ENCODE results near the gene IL1RL1. TPM values are rescaled to one million over a fixed set of nuclear protein-coding genes. Genes with fewer than 3 reads are reported as not detected.
"Not testable (repeated sequence)": the region's sequence is repeated elsewhere in the genome, so short reads cannot be mapped to it uniquely, and the experiment has no call there.

Gene IL1RL1
- polyA plus RNA-seq, 1 of the 3 experiments (the other 2 are of a cell fraction) = not detected

DNA sequence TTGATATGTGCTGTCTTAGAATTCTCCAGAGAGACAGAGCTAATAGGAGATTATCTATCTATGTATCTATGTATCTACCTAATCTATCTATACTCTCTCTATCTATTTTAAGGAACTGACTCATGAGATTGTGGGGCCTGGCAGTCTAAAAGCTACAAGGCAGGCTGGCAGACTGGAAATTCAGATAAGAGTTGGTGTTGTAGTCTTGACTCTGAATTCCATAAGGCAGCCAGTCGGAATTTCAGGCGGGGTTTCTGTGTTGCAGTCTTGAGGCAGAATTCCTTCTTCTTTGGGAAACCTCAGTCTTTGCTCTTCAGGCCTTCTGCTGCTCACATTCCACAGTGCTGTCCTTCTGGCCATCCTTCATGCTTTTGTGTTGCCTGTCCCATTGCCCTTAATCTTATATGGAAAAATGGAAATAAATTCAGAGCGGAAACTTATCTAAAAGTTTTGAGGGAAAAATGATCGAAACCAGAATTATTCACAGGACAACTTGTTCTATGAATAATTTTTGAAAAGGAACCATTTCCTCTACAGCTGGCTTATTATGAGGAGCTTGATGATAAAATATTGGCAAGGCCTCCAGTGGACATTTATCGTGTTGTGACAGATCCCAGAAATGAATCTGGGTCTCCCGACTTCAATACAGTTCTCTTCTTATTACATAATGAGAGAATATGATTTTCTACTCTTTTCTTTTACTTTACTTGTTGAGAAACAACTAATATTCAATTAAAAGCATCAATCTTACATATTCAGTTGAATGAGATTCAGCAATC, 10.8 kb downstream of the IL1RL1 start:
- no peak for DNase-seq

GRCh38 chr2:102324914-102325313, 13.6 kb downstream of the IL1RL1 start:
- H3K27ac ChIP-seq (ENCODE audit: low read depth in 2 of 2, low read length in 1 of 2); DNase-seq; POLR2A ChIA-PET; H3K4me1 ChIP-seq (ENCODE audit: control insufficient read depth in 1 of 2, insufficient read depth in 2 of 2, low read depth in 1 of 2, low read length in 1 of 2); H3K79me2 ChIP-seq (ENCODE audit: insufficient read depth); H3K9ac ChIP-seq; H3K9me2 ChIP-seq; H3F3A ChIP-seq (replicated peaks; ENCODE audit: insufficient read depth); CTCF ChIA-PET; H2AFZ ChIP-seq (ENCODE audit: low read depth); H3K27me3 ChIP-seq (ENCODE audit: insufficient read depth); H3K9me3 ChIP-seq; H3K4me3 ChIP-seq (ENCODE audit: low read depth in 2 of 2, low read length in 1 of 2); H3K4me2 ChIP-seq; H3K36me3 ChIP-seq (replicated peaks in 1 of 2; ENCODE audit: control insufficient read depth in 1 of 2, insufficient read depth in 2 of 2, low read length in 1 of 2); H4K20me1 ChIP-seq (ENCODE audit: insufficient read depth): not testable (repeated sequence)
- no CpG with 5 or more reads among the region's 5 CpGs for WGBS (ENCODE audit: low lambda C conversion rate)

More for the DNA sequence above, 10.8 kb downstream of the IL1RL1 start:
- no peaks in the 10 kb centered on the region for H3F3A ChIP-seq (replicated peaks; ENCODE audit: insufficient read depth)
- H2AFZ ChIP-seq (ENCODE audit: low read depth) = no peak overlapping the region
- H3K9me2 ChIP-seq = no peaks in the 10 kb centered on the region
- 17% methylated on average over 6 of the region's 6 CpGs for WGBS (ENCODE audit: low lambda C conversion rate)
- H3K9ac ChIP-seq = no peak overlapping the region
- no peak overlapping the region for H3K4me3 ChIP-seq (ENCODE audit: low read depth in 2 of 2, low read length in 1 of 2)
- TF ChIP-seq RFX5 (IDR thresholded peaks at IDR 0.05; ENCODE audit: low read length) = no peak
- TF ChIP-seq FOSL2 (IDR thresholded peaks at IDR 0.05; ENCODE audit: borderline replicate concordance, low read depth) = no peak
- no peak for TF ChIP-seq SMC3 (IDR thresholded peaks at IDR 0.05; ENCODE audit: low read depth, low read length)
- TF ChIP-seq USF1 (IDR thresholded peaks at IDR 0.05; ENCODE audit: borderline replicate concordance, low read depth) = no peak
- no peak for TF ChIP-seq RXRA (IDR thresholded peaks at IDR 0.05; ENCODE audit: borderline replicate concordance, low read depth)
- TF ChIP-seq GATA2 (CRISPR knock-in tag; IDR thresholded peaks at IDR 0.05) = no peak
- TF ChIP-seq, protein P1, sequence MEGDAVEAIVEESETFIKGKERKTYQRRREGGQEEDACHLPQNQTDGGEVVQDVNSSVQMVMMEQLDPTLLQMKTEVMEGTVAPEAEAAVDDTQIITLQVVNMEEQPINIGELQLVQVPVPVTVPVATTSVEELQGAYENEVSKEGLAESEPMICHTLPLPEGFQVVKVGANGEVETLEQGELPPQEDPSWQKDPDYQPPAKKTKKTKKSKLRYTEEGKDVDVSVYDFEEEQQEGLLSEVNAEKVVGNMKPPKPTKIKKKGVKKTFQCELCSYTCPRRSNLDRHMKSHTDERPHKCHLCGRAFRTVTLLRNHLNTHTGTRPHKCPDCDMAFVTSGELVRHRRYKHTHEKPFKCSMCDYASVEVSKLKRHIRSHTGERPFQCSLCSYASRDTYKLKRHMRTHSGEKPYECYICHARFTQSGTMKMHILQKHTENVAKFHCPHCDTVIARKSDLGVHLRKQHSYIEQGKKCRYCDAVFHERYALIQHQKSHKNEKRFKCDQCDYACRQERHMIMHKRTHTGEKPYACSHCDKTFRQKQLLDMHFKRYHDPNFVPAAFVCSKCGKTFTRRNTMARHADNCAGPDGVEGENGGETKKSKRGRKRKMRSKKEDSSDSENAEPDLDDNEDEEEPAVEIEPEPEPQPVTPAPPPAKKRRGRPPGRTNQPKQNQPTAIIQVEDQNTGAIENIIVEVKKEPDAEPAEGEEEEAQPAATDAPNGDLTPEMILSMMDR (IDR thresholded peaks at IDR 0.05) = no peak
- TF ChIP-seq MXI1 (IDR thresholded peaks at IDR 0.05; ENCODE audit: low read depth, low read length) = no peak
- no peak for TF ChIP-seq MAX (IDR thresholded peaks at IDR 0.05; ENCODE audit: low read depth)
- POLR2A ChIA-PET = no interaction called here
- no peak overlapping the region for H3K4me2 ChIP-seq
- H3K4me1 ChIP-seq (ENCODE audit: control insufficient read depth in 1 of 2, insufficient read depth in 2 of 2, low read depth in 1 of 2, low read length in 1 of 2) = no peaks in the 10 kb centered on the region
- H3K9me3 ChIP-seq = no peaks in the 10 kb centered on the region
- H3K36me3 ChIP-seq (replicated peaks in 1 of 2; ENCODE audit: control insufficient read depth in 1 of 2, insufficient read depth in 2 of 2, low read length in 1 of 2) = no peaks in the 10 kb centered on the region
- no peak overlapping the region for H3K27ac ChIP-seq (ENCODE audit: low read depth in 2 of 2, low read length in 1 of 2)
- CTCF ChIA-PET = no interaction called here
- H4K20me1 ChIP-seq (ENCODE audit: insufficient read depth) = no peaks in the 10 kb centered on the region
- H3K27me3 ChIP-seq (ENCODE audit: insufficient read depth) = no peaks in the 10 kb centered on the region; the same call in 1 of the 2 replicates
- no peaks in the 10 kb centered on the region for H3K79me2 ChIP-seq (ENCODE audit: insufficient read depth)

Measured in SK-N-SH (cell line).